ENCODE data around the gene CNPY2.
"Not testable (repeated sequence)": the region's sequence is repeated elsewhere in the genome, so short reads cannot be mapped to it uniquely, and the experiment has no call there.

Gene CNPY2

DNA sequence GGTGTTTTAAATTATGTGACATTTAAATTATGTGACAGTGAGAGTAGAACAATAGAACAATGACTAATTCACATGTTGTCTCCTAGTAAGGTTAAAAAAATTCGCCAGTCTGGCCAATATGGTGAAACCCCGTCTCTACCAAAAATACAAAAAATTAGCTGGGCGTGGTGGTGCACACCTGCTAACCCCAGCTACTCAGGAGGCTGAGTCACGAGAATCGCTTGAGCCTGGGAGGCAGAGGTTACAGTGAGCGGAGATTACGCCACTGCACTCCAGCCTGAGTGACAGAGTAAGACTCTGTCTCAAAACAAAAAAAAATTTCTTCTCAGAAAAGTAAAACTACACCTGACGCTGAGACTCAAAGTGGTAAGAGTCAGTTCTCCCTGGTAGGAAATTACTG, 18.4 kb downstream of the CNPY2 start:
- DNase-seq: no peak

DNA sequence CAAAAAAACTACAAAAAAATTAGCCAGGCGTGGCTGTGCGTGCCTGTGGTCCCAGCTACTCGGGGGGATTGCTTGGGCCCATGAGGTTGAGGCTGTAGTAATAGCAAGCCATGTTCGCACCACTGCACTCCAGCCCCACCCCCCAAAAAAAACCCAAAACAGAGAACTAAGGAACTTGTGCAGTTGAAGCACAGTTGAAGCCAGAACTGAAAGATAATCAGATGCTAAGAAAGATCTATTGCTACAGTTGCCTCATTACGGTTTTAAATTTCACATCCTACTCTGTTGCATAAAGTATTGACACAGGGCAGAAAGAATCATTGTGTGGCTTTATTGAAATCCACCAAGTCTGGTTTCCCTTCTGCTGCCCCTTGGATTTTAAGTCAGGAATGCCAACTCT, 19.5 kb downstream of the CNPY2 start:
- no peak for DNase-seq

GRCh38 chr12:56293795-56294194, 22.0 kb downstream of the CNPY2 start:
- no peak for DNase-seq

- no peak for DNase-seq
Observed at GRCh38 chr12:56288705-56289387, 26.9 kb downstream of the CNPY2 start.

GRCh38 chr12:56286044-56286830, 29.6 kb downstream of the CNPY2 start:
- no peak for DNase-seq

- not testable (repeated sequence) for DNase-seq
Observed at GRCh38 chr12:56284263-56284662, 31.5 kb downstream of the CNPY2 start.

DNA sequence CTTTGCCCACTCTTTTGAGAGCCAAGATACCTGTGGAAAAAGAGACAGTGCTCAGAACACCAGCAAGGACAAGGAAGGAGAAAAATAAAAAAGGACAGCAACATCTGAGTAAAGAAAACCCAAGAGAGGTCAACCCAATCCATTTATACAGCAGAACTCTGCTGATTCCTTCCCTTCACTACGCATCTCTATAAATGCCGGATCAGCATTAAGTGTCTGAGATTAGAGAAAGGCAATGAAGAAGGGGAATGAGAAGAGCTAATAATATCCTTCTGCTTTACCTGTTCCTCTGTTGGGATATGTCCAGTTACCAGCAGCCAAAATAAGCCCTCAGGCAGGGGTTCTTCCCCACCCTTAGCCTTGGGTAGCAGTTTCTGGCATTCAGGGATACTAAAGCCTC, 33.2 kb downstream of the CNPY2 start:
- no peak for DNase-seq

DNA sequence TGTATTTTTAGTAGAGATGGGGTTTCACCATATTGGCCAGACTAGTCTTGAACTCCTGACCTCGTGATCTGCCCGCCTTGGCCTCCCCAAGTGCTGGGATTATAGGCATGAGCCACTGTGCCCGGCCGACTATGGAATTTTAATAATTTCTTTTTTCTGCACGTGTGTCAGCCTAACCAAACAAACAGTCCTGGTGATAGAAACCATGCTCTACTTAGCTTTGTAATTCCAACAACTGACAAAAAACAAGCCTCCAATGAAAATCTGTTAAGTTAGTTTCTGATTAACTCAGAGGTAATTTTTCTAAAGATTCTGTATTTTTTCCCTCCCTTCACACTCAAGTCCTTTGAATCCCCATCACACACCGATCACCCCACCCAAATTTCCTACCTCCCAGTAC, 33.8 kb downstream of the CNPY2 start:
- no peak for DNase-seq

DNA sequence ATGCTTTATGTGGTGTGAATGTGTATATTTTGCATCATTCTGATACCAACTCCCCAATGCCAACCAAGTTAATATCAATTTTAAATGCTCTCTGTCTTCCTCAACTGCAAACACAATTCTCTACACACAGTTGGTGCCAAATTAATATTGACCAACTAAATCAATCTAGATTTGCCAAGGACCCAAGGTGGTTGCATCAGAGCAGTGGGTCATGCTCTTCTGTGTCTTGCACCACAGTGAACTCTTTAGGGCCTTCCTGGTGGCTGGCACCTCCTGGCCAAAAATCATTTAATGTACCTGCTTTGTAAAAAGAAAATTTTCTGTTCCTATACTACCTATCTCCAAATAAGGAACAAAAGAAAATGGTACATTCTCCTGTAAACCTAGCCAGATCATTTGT, 34.9 kb downstream of the CNPY2 start:
- no peak for DNase-seq

DNA sequence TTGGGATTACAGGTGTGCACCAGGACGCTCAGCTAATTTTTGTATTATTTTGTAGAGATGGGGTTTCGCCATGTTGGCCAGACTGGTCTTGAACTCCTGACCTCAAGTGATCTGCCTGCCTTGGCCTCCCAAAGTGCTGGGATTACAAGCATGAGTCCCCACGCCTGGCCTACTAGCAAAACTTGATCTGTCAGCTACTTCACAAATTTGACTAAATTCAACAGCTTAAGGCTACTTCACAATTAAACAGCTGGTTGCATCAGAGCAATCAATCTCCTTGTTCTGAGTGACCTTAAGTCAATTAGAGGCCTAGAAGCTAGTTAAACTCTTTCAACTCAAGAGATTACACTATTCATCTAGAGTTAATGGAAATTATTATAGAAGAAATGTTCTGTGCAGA, 36.9 kb downstream of the CNPY2 start:
- no peak for DNase-seq

DNA sequence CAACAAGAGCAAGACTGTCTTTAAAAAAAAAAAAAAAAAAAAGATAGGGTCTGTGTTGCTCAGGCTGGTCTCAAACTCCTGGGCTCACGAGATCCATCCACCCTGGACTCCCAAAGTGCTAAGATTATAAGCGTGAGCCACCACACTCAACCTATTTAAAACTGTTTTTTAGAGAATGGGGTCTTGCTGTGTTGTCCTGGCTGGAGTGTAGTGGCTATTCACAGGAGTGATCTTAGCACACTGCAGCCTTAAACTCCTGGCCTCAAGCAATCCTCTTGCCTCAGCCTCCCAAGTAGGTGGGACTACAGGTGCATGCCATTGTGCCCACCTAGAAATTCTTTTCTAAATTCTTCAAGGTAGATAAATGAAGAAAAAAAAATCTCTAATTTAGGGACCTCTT, 41.5 kb downstream of the CNPY2 start:
- no peak for DNase-seq

GRCh38 chr12:56272468-56272867, 43.3 kb downstream of the CNPY2 start:
- not testable (repeated sequence) for DNase-seq

DNA sequence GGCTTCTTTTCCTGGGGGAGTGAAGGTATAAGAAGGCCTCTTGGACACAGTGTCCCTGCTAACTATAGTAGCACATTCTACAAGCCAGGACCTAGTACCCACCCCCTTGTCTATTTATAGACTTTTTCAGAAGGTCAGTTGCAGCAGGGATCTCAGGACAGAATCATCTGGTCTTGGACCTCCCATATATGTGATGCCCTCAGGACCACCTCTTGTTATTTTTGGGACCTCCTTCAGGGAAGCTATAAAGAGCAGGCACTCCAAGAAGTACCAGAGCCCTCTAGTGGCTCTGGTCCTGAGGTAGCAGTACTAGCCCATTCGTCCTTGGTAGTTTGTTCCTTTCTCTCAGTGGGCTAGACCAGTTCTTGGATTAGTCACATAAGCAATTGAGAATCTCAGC, 44.8 kb downstream of the CNPY2 start:
- DNase-seq: no peak

DNA sequence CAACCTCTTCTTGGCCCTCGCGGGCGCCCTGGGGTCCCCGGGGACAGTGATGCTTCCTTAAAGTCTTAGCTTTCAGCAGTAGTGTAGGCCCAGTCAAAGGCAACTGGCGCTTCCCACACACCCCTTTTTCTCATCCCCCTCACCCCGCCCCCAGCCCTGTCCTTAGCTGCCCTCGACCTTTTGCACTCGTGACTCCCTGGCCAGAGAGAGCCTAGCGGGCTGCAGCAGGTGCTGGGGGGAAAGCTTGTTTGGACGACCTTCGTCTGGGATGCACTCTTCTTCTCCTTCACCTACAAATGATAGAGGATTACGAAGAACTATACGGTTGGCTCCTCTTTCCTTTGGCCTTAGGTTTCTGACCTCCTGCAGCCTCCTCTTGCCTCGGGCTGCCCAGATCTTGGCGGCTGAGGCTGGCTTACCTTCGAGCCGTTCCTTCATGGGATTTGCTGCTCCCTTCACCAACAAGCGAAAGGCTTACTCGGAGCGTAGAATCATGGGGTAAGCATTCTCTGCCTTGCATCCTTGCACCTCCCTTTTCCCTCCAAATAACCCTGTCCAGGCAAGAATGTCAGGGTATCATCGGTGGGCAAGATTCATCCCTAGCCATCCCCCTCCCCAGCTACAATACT, 48.2 kb downstream of the CNPY2 start:
- DNase-seq: no peak

- DNase-seq: peak; percentile 88
Observed at GRCh38 chr12:56266693-56267442, 48.9 kb downstream of the CNPY2 start, which contains the start of gene COQ10A. Gene COQ10A (plus strand): TSS chr12:56266942. CDS start chr12:56267119, 177 bp downstream.

DNA sequence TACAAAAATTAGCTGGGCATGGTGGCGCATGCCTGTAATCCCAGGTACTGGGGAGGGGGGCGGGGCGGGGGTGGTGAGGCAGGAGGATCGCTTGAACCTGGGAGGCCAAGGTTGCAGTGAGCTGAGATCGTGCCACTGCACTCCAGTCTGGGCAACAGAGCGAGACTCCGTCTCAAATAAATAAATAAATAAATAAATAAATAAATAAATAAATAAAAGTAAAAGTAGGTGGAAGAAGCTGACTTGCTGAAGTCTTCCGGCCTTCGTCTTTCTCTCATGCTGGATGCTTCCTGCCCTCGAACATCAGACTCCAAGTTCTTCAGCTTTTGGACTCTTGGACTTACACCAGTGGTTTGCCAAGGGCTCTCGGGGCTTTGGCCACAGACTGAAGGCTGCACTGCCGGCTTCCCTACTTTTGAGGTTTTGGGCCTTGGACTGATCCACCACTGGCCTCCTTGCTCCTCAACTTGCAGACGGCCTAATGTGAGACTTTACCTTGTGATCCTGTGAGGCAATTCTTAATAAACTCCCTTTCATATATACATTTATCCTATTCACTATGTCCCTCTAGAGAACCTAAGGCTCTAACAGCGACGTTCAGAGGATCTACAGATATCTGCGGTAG, 49.6 kb downstream of the CNPY2 start:
- DNase-seq: not testable (repeated sequence)

GRCh38 chr12:56262955-56263354, 52.8 kb downstream of the CNPY2 start:
- not testable (repeated sequence) for DNase-seq

DNA sequence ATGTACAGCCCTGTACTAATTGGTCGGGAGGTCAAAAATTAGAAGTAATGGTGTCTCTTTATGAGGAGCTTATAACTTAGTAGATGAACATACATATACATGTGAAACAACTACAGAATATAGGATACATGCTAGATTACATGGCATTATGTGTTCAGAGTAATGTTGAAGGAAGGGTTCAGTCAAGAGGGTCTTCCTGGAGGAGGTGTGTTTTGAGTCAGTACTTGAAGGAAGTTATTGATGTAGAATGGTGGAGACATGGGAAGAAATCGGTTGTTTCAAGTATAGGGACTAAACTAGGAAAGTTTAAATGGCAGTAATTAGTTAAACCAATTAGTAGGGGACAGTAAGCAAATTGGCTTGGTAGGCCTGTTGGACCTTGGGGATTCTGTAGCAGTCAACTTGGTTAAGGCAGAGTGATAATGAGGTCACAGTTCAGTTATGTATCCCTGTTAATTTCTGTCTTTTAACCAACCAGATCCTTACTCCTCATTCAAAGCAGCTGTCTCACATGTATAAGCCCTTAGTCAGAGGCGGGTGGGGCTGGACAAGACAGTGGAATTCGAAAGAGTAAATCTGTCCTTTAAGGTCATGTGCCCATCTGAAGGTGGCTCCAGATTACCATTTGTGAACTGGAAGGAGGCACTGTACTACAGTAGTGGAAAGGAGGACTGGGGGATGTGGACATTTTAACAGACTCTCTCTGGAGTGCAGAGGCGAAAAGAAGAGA, 54.1 kb downstream of the CNPY2 start:
- no peak for DNase-seq

- DNase-seq: no peak
Observed at GRCh38 chr12:56260921-56261320, 54.9 kb downstream of the CNPY2 start.

DNA sequence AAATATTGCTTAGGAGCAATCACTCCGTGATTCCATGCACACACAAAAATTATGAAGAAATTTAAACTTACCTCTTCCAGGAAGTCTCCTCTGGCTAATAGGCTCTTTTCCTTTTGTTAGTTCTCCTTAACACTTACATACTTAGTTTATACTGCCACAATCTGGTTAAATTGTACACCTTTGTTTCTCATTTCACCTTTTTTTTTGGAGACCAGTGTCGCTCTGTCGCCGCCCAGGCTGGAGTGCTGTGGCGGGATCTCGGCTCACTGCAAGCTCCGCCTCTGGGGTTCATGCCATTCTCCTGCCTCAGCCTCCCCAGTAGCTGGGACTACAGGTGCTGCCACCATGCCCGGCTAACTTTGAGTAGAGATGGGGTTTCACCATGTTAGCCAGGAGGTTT, 55.4 kb downstream of the CNPY2 start:
- no peak for DNase-seq

All from NCI-H2107 (cell line).